Activated CD8-positive, alpha-beta T cell treated with anti-CD3 and anti-CD28 coated beads, Interleukin-2, amount 10 ng/mL, durations not matched to agents 7 days and 5 days (primary cell): ENCODE data around the gene RPS14. TPM values are rescaled to one million over a fixed set of nuclear protein-coding genes. Genes with fewer than 3 reads are reported as not detected.

Experiments
- ATAC-seq: fragments of 150-1000 bp; cut with Tn5 transposase; one replicate; pipeline ENCODE4 v1.10.0; 2021; ENCODE audit warnings: moderate library complexity
- CTCF ChIA-PET: fragments of 350-600 bp; sonication (Branson Sonifier 250); formaldehyde crosslinking; loops from one replicate; lab custom pipeline; 2021; ENCODE audit warnings: antibody characterized with exemption; lab: Charles Lee
- POLR2A ChIA-PET: fragments of 350-600 bp; sonication (Branson Sonifier 250); formaldehyde crosslinking; loops from one replicate; lab custom pipeline; 2021; ENCODE audit warnings: antibody characterized with exemption; lab: Charles Lee
- DNase-seq: peaks from one replicate; pipeline ENCODE4 v3.0.0-alpha.2; 2020
- H3K27ac Mint-ChIP-seq: one replicate; pipeline ENCODE4 v1.8.0; 2021; ENCODE audit warnings: mild to moderate bottlenecking, mixed read lengths
- H3K27me3 Mint-ChIP-seq: one replicate; pipeline ENCODE4 v1.8.0; 2021; ENCODE audit warnings: low read depth, mixed read lengths
- H3K36me3 Mint-ChIP-seq: one replicate; pipeline ENCODE4 v1.8.0; 2021; ENCODE audit warnings: low read depth, mixed read lengths
- H3K4me1 Mint-ChIP-seq: one replicate; pipeline ENCODE4 v1.8.0; 2021; ENCODE audit warnings: low read depth, mixed read lengths
- H3K4me3 Mint-ChIP-seq: one replicate; pipeline ENCODE4 v1.8.0; 2021; ENCODE audit warnings: mild to moderate bottlenecking, mixed read lengths
- H3K9me3 Mint-ChIP-seq: one replicate; pipeline ENCODE4 v1.8.0; 2022; ENCODE audit warnings: mixed read lengths; ENCODE audit not compliant: insufficient read depth
- total RNA-seq, 2 experiments: library from RNA; stranded (reverse); gene quantifications; one replicate each; pipeline ENCODE4 v1.2.3, GENCODE V29; 2021

RPS14 gene
- 1,000 to 10,000 TPM; 2,046 to 2,123 TPM for total RNA-seq

DNA sequence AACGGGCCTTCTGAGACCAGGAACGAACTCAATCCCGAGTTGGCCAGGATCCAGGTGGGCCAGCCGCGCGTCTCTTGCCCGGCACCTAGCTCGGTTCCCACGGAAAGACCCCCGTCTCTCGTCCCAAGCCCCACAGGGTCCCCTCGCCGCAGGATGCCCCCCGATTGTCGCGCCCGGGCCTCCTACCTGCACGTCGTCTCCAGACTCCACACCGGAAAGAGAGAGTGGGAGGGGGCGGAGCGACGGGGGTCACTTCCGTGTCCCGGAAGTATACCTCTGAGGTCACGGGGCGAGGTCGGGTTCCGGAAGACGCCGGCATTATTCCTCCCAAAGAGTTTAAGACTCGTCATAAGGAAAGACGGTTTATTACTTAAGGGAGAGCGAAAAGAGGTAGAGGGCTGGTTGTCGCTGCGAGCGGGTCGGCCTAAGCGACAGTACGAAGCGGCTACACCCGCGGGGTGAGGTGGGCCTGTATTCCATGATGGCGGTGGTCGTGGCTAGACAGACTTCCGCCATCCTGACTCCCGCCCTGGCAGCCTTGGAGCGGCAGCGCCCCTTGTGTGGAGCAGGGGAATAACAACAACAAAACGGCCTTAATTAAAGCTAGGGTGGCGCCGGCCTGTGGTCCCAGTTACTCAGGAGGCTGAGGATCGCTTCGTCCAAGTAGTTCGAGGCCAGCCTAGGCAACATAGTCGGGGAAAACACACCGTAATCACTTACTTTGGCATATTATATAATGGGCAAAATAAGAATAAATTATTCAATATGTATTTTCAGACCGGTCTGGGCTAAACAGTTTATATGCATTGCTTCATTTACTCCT lies at the start of gene RPS14:
RPS14 (minus strand) TSS at position 223 of the 823 bp plus-strand sequence. CDS start 2,006 bp downstream, outside the sequence.
- peak; percentile 97 for DNase-seq
- Mint-ChIP-seq H3K4me3 (peak within 1 kb of the TSS; percentile 91), H3K9me3 (no peaks in the 10 kb centered on the region), H3K4me1 (peaks cover 35% of the 10 kb centered on the region), H3K27ac (peak within 1 kb of the TSS; percentile 99), H3K36me3 (peaks cover 48% of the 10 kb centered on the region), H3K27me3 (no peaks in the 10 kb centered on the region)
- peak; percentile 90 for ATAC-seq
- ChIA-PET CTCF (interaction anchor here (0.6 to 2.6 kb wide), 26 partner anchors 8 to 676 kb away, joined by 3 to 19 read pairs (median 4); partner anchors contain the start of genes CD74, DCTN4 and RBM22), POLR2A (interaction anchor here (0.6 to 2.9 kb wide), 19 partner anchors 8 to 899 kb away, joined by 3 to 36 read pairs (median 4); partner anchors contain the start of genes CD74, CSNK1A1 and RBM22)

DNA sequence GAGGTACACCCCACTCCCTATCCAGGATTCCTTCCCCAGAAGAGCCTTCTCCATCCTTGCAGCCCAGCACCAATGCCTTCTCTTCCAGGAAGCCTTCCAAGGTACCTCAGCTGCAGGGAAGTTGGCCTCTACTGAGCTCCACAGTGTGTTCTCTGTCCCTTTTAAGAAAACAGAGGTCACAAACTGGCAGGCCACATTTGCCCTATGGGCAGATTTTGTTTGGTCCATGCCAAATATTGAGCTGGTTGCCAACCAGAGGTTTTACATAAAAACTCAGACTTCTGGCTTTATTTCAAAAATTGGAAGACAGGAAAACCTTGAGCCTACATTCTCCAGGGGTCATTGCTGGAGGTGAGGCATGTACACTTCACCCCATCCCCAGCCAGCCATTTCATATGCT lies 49.4 kb upstream of the RPS14 start:
- ChIA-PET POLR2A (no interaction called here), CTCF (no interaction called here)
- Mint-ChIP-seq H3K4me1 (no peaks in the 10 kb centered on the region), H3K27ac (no peak overlapping the region), H3K9me3 (no peaks in the 10 kb centered on the region), H3K27me3 (no peaks in the 10 kb centered on the region), H3K4me3 (no peak overlapping the region), H3K36me3 (no peaks in the 10 kb centered on the region)
- DNase-seq (no peak), ATAC-seq (no peak)

DNA sequence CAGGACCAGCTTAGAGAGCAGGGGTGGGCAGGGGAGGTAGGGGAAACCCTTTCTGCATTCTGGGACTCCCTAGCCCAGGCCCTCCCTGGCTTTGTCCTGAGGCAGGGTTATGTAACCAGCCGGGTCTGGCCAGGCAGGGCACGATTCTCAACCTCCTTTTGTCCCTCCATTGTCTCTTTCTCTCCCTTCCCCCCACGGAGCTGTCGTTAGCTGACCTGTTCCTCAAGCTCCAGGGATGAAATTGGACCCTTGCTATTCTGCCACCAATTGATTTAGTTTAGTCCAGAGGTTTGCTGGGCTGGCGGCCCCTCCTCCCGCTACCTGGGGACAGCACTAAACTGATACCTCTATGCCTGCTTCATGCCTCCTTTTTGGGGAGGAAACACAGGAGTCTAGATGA lies 49.0 kb upstream of the RPS14 start:
- Mint-ChIP-seq H3K9me3 (no peaks in the 10 kb centered on the region), H3K36me3 (no peaks in the 10 kb centered on the region), H3K4me1 (no peaks in the 10 kb centered on the region), H3K4me3 (no peak overlapping the region), H3K27me3 (no peaks in the 10 kb centered on the region), H3K27ac (no peak overlapping the region)
- ChIA-PET POLR2A (no interaction called here), CTCF (interaction anchor here (1.0 kb wide), 1 partner anchor 40 kb away, joined by 3 read pairs; no protein-coding TSS in a partner anchor)
- ATAC-seq: no peak
- no peak for DNase-seq

DNA sequence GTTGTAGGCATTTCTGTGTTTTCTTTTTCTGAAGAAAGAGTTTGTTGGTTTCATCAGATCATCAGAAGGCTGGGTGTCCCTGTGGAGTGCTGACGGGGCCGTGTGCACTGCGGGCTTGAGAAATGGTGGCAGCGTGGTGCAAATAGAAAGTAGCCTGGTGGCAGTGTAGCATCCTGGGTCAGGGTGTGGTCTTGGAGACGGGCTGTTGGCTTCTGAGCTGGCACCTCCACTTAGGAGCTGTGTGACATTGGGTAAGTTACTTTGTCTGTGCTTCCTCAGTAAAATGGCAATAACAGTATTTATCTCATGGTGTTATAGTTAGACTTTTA lies 48.4 kb upstream of the RPS14 start:
- Mint-ChIP-seq H3K27me3 (no peaks in the 10 kb centered on the region), H3K27ac (no peak overlapping the region)
- POLR2A ChIA-PET: no interaction called here

DNA sequence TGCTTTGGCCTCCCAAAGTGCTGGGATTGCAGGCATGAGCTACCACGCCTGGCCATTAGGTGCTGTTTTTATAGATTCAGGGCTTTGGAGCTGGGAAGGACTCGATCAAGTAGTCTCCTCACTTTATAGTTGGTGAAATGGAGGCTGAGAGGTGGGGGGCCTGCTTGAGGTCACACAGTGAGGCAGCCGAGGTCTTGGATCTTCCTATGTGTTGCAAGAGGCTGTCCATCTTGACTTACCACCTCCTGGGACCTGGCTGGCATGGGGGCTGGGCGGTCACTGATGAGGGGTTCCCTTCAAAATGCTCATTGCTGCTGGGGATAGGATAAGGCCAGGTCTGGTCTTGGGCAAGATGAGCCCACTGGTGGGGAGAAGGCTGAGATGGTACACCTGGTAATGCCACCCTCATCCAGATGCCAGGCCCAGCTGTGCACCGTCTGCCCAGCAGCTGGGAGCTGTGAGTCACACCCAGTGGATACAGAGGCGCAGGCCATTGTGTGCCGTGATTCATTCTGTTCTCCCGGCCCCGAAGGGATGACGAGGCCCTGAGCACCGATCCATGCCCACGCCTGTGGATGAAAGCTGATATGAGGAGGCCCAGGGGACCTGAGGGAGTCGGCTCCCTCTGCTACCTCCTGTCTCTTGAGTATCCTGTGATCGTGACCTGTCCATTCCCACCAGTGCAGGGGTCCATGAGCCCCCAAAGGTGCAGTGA lies 47.9 kb upstream of the RPS14 start:
- no peak for DNase-seq
- CTCF ChIA-PET: interaction anchor here (1.0 kb wide), 1 partner anchor 39 kb away, joined by 3 read pairs; no protein-coding TSS in a partner anchor
- Mint-ChIP-seq H3K4me1 (no peaks in the 10 kb centered on the region), H3K36me3 (no peaks in the 10 kb centered on the region), H3K27ac (no peak overlapping the region), H3K27me3 (no peaks in the 10 kb centered on the region), H3K9me3 (no peaks in the 10 kb centered on the region), H3K4me3 (no peak overlapping the region)
- ATAC-seq: no peak
- POLR2A ChIA-PET: interaction anchor here (0.7 kb wide), 1 partner anchor 44 kb away, joined by 3 read pairs; no protein-coding TSS in a partner anchor

More for the DNA sequence above, 48.4 kb upstream of the RPS14 start:
- no peaks in the 10 kb centered on the region for H3K36me3 Mint-ChIP-seq
- H3K4me1 Mint-ChIP-seq: no peaks in the 10 kb centered on the region
- ATAC-seq (no peak), DNase-seq (no peak)
- H3K9me3 Mint-ChIP-seq: no peaks in the 10 kb centered on the region
- H3K4me3 Mint-ChIP-seq: no peak overlapping the region
- CTCF ChIA-PET: interaction anchor here (1.0 kb wide), 1 partner anchor 39 kb away, joined by 3 read pairs; no protein-coding TSS in a partner anchor

DNA sequence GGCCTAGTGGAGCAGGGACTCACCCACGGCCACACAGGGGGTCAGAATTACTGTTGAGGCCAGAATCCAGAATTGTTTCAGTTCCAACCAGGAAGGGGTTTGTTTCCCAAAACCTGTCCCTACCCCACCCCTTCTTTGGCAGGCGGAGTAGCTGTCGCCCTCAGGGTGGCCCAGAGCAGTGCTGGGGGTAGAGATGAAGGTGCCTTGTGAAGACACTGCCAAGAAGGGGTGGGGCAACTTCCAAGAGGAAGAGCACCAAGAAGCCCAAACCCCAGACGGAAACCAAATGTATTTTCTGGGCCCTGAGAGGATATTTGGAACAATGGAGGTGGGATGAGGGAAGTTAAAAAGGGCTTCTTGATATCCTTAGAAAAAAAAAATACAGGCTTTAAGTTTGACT lies 47.0 kb upstream of the RPS14 start:
- Mint-ChIP-seq H3K36me3 (no peaks in the 10 kb centered on the region), H3K27me3 (peaks cover under 1% of the 10 kb centered on the region), H3K27ac (no peak overlapping the region), H3K4me1 (no peaks in the 10 kb centered on the region), H3K9me3 (no peaks in the 10 kb centered on the region), H3K4me3 (no peak overlapping the region)
- CTCF ChIA-PET: no interaction called here
- no peak for DNase-seq
- POLR2A ChIA-PET: interaction anchor here (0.7 kb wide), 1 partner anchor 44 kb away, joined by 3 read pairs; no protein-coding TSS in a partner anchor
- ATAC-seq: no peak

DNA sequence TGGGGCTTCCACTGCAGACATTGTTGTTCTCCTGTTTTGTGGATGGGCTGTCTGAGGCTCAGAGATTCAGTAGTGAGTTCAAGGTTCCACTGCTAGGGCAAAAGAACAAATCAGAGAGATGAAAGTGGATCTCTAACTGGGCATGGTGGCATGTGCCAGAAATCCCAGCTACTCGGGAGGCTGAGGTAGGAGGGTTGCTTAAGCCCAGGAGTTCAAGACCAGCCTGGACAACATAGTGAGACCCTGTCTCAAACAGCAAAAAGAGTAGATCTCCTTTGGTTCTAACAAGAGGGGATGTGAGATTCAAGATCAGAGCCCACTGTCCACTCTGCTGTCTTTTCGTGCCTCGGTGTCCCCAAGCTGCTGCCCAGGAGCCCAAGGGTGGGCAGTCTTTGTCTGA lies 46.6 kb upstream of the RPS14 start:
- POLR2A ChIA-PET: no interaction called here
- no peak overlapping the region for H3K4me3 Mint-ChIP-seq

DNA sequence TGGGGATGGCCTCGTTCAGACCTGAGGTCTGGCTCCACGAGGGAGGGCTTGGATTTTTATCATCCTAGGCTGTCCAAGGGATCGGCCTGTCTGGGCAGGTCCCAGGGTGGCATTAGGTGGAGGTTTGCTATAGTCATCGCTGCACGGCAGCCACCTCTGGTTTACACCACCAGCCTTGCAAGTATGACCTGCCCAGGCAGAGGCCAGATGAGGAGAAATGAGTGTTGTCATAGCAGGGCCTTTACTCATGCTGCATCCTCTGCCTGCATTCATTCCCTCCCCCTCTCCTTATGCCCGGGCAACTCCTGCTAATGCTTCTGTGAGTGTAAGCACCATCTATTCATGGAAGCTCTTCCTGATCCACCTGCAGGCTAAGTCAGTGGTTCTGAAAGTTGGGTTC lies 43.1 kb upstream of the RPS14 start:
- Mint-ChIP-seq H3K4me3 (no peak overlapping the region), H3K36me3 (no peaks in the 10 kb centered on the region), H3K27ac (no peak overlapping the region), H3K4me1 (no peaks in the 10 kb centered on the region), H3K9me3 (no peaks in the 10 kb centered on the region), H3K27me3 (peaks cover 2% of the 10 kb centered on the region)
- POLR2A ChIA-PET: no interaction called here
- ATAC-seq (no peak), DNase-seq (no peak)
- CTCF ChIA-PET: no interaction called here

More for the DNA sequence above, 46.6 kb upstream of the RPS14 start:
- DNase-seq (no peak), ATAC-seq (no peak)
- CTCF ChIA-PET: no interaction called here
- Mint-ChIP-seq H3K4me1 (no peaks in the 10 kb centered on the region), H3K27ac (no peak overlapping the region), H3K27me3 (peaks cover 2% of the 10 kb centered on the region), H3K9me3 (no peaks in the 10 kb centered on the region), H3K36me3 (no peaks in the 10 kb centered on the region)

DNA sequence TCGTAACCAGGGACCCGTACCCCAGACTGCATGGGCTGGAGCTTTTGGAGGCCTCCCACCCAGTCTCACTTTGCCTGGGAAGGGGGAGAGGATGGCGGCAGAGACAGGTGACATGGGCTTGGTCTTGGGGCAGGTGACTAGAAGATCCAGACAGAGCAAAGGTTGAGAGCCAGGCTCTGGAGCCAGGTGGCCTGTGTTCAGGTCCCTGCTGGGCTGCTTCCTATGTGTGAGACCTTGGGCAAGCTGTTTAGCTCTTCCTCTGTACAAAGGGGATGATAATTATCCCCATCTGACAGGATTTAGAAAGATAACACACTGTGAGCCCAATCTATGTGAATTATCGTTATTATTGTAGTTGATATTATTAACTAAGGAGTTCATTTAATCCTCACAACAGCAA lies 42.3 kb upstream of the RPS14 start:
- Mint-ChIP-seq H3K27me3 (peaks cover 6% of the 10 kb centered on the region), H3K27ac (no peak overlapping the region), H3K36me3 (no peaks in the 10 kb centered on the region), H3K9me3 (no peaks in the 10 kb centered on the region), H3K4me3 (no peak overlapping the region), H3K4me1 (no peaks in the 10 kb centered on the region)
- DNase-seq (no peak), ATAC-seq (no peak)
- POLR2A ChIA-PET: no interaction called here
- CTCF ChIA-PET: interaction anchor here (0.6 kb wide), 1 partner anchor 22 kb away, joined by 3 read pairs; no protein-coding TSS in a partner anchor

DNA sequence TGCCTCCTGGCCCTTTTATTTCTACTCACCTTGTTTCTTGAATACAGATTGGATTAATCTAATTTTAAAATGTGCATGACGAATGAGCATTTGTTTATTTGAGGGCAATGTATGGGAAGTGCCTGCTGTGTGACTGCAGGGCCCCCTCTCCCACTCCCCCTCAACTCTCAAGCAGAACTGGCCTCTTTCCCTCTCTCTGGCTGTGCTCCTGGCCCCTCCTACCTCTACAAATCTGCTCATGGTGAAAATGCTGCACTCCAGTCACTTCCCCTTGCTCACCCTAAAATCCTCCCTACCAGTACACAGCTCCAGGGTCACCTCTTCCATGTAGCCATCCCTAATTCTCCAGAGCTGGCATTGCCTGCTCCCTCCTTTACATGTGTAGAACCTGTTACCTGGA lies 41.2 kb upstream of the RPS14 start:
- Mint-ChIP-seq H3K4me1 (no peaks in the 10 kb centered on the region), H3K36me3 (no peaks in the 10 kb centered on the region), H3K4me3 (no peak overlapping the region), H3K9me3 (no peaks in the 10 kb centered on the region), H3K27me3 (peaks cover 6% of the 10 kb centered on the region), H3K27ac (no peak overlapping the region)
- DNase-seq (no peak), ATAC-seq (no peak)
- ChIA-PET POLR2A (interaction anchor here (0.7 kb wide), 1 partner anchor 78 kb away, joined by 3 read pairs; the partner anchor contains the start of gene CD74), CTCF (no interaction called here)

DNA sequence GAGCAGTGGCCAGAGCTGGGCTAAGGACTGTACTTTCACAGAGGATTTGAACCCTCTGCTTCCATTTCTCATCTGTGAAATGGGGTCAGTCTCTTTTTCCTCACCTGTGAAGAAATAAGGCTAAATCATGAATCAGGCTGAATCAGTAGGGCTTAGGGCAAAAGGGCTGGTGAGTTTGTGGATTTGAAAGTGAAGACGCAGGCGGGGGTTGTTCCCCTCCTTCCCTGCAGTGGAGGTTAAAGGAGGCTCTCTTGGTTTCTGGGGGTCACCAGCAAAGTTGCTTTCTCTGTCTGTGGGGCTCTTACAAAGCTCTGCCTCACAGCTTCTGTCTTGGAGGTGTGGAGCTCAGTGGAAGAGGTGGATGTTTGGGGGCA lies 40.7 kb upstream of the RPS14 start:
- no peaks in the 10 kb centered on the region for H3K9me3 Mint-ChIP-seq
- DNase-seq: no peak
- ChIA-PET CTCF (interaction anchor here (0.9 kb wide), 1 partner anchor 40 kb away, joined by 3 read pairs; the partner anchor contains the start of gene RPS14), POLR2A (interaction anchor here (0.7 kb wide), 1 partner anchor 78 kb away, joined by 3 read pairs; the partner anchor contains the start of gene CD74)
- H3K36me3 Mint-ChIP-seq: no peaks in the 10 kb centered on the region
- peaks cover 7% of the 10 kb centered on the region for H3K27me3 Mint-ChIP-seq
- no peak overlapping the region for H3K4me3 Mint-ChIP-seq
- no peak overlapping the region for H3K27ac Mint-ChIP-seq
- no peaks in the 10 kb centered on the region for H3K4me1 Mint-ChIP-seq
- no peak for ATAC-seq
